HG02763 (cell line): ENCODE measurements around the gene THSD4.

ENCODE experiments used
- ATAC-seq: cut with Tn5 transposase; IDR thresholded peaks from one replicate; pipeline ENCODE4 v1.9.1; 2021; ENCODE audit warnings: mild to moderate bottlenecking, moderate library complexity; ENCODE audit not compliant: unreplicated experiment

THSD4 gene

DNA sequence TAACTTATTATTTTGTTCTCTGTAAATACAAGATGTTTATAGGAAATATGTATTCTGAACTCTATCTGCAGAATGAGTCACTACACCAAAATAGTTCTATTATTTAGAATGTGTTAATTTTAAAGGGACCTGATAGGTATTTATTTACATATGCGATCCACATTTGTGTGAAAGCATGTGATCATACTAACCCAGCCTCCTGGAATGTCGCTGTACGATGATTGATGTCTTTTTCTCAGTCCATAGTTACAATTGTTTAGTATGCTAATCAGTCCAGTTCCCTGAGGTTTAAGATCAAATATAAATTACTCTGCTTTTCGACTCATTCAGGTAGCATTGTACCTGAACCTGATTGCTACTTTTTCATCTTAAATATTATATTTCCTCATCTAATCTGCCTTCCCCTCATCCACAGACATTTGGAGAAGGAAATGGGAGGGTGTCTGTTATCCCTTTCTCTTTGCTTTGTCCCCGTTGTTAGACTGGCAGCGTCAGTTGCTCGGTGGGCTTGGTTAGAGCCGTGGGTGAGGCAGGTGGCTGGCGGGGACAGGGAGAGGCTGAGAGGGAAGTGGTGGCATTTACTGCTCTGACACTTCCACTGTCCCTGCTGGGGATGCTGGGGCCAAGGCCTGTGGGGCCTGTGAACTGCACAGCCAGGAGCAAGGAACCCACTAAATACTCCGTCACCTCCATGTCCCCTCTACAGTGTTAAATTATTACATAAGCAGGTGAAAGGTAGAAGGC, 667.3 kb downstream of the THSD4 start:
- no peak for ATAC-seq

DNA sequence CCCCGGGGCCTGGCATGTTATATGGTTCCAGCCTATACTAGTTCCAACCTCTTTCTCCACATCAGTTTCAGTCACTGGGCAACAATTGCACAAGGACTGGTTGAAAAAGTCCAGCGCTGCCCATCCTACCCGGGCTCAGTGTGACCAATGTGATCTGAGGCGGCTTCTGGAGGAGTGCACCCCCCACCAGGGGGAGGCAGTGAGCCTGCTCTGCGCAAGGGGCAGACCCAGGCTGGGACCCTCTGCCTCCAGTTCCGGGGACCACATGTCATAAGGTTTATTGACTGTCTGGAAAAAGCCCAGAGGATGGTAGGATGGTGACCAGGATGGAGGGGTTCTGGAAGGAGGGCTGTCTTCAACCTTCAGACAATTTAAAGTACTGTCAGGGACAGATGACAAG, 669.4 kb downstream of the THSD4 start:
- ATAC-seq: no peak

DNA sequence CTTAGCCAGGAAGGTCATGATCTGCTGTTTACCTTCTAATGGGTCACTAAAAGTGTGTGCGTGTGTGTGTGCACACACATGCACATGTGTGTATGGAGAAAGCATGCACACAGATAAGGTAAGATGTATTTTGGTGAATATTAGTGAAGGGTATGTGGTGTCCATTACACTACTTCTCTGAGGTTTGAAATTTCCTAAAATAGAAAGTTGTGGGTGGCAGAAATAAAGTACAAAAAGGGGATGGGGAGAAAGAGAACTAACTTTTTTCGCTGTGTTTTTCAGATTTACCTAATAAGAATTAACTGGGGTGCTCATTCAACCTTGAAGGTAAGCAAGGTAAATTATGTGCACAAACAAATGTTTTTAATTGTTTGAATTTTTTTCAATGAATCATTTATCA, 670.7 kb downstream of the THSD4 start:
- no peak for ATAC-seq

DNA sequence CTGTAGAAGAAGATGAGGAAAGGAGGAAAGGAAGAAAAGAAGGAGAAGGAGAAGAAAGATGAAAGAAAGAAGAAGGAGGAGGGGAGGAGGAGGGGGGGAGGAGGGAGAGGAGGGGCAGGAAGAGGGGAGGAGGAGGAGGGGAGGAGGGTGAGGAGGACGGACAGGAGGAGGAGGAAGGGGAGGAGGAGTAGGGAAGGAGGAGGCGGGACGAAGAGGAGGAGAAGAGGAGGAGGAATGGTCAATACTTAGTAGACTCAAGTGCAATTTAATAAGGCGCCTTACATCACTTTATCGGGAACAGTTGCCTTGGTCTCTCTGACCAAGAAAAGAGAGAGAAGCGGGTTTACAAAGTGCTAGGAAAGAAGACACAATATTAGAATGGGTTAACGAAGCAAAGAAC, 671.4 kb downstream of the THSD4 start:
- ATAC-seq: no peak

DNA sequence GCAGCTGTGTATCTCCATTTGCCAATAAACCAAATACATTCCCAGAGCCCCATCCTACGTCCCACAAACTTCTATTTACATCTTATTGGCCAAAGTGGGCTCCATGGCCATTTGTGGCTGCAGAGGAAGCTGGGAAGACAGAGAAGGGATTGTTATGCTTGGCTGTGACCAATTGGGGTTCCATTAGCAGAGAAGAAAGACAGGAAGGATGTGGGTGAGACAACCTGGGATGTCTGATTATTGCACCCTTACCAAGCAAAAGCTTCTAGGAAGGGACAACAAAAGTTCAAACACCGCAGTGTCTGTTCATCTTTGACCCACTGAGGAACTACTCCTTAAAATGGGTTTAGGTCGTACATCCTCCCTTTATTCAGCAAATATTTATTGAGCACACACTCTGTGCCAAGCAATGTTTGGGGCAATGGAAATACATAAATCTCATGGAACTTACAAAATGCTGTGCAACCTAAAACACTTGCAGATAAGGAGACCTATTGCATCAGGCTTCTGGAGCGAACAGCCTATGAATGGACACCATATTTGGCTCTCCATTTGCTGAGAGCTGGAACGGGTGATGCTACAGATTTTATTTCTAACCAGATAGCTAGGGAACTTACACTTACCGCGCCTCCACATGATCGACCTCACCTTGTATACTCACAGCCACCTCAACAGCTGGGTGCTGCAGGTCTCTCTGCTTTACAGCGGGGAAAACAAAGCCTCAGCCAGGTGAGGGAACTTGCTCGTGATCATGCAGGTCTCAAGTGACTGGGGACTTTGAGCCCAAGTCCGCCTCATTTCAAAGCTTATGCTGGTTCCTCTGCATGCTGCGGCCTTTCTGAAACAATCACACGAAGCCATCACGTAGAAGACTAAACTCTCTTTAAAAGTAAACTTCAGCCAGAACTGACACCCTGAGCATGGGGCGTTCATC, 673.6 kb downstream of the THSD4 start:
- no peak for ATAC-seq

DNA sequence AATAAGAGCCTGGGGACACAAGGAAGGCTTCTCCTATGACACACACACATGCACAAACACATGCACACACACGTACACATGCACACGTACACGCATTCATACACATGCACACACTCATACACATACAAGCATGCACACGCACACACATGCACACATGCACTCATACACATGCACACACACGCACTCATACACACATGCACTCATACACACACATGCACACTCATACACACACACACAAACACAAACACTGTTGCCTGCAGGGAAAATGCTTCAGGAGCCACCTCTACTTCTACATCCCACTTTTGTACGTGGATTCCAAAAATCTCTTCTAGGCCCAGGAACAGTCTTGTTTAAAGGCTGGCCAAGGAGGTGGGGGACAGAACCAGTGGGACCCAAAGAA, 674.3 kb downstream of the THSD4 start:
- ATAC-seq: no peak

DNA sequence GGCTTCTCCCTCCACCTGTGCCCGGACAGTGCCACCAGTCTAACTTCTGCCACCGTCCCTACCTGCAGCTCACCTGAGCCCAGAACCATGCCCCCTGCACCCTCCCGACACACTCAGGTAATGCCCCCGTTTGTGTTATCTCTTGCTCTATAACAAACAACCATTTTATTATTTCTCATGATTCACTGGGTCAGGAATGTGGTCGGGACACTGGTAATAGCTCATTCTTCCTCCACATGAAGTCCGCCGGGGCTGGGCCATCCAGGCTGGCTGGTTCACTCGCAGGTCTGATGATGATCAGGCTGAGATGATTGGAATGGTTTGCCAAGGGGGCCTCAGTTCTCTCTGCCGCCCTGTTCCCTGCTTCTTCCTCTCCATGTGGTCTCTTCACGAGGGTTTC, 674.8 kb downstream of the THSD4 start:
- no peak for ATAC-seq

DNA sequence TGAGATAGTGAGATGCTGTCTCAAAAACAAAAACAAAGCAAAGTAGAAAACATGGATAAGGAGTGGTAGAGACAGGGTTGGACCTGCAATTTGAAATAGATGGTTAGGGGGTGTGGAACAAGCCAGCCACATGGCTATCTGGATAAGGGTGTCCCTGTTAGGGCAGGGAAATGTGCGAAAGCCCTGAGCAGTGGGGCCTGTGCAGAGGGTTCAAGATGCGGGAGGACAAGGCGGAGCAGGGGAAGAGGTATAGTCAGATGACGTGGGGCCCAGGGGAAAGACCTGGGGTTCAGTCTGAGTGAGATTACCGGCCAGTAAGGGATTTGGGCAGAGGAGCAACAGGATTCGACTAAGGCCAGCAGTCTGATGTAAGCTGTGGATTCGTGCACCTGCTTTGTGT, 676.7 kb downstream of the THSD4 start:
- ATAC-seq: no peak

DNA sequence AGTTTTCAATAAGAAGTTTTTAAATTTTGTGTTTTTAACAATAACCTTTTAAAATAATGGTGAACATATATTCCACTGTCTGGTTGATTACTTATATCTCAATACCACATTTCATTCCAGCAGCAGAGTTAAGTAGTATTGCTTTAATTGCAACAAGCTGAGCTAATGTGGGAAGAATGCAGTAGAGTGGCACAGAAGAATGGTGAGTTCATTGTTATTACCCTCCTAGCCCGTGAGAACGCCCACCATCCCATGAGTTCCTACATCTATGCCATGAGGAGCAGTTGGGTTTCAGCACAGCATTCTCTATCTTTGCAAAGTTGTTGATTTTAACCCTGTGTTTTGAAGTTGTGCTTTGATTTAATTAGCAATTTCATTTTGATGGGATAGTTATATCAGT, 677.2 kb downstream of the THSD4 start:
- ATAC-seq: no peak

DNA sequence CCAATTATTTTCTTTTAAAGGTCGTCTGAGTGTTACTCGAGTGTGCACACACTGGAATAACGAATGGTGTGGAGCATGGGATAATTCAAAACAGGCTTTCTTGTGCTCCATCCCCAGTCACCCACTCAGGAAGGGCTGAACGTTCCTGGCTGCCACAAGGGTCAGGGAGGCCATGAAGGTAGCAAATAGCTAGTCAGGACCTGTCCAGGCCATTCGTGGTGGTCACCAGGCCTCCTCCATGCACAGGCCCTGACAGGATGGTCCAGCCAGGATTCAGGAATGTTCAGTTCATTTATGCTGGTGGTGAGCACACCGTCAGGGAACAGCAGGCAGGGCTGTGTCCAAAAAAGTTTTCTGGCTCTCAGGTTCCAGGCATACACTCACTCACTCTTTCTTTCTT, 683.4 kb downstream of the THSD4 start:
- no peak for ATAC-seq

DNA sequence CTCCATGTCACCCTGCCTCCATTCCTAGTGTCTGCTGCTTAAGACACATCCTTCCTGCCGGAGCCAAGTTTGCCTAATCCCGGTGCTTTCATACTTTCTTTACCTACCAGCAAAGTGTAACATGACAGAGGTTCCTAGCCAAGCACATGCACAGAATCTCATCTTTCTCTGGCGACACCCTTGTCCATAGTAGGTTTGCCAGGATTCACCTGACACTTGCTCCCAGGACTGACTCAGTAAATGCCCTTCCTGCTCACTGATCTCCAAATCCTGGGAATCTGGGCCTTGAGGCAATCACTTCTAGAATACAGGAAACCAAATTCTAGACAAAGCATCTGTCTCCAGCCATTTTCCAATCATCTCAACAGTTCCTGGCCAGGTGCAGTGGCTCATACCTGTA, 684.9 kb downstream of the THSD4 start:
- no peak for ATAC-seq

DNA sequence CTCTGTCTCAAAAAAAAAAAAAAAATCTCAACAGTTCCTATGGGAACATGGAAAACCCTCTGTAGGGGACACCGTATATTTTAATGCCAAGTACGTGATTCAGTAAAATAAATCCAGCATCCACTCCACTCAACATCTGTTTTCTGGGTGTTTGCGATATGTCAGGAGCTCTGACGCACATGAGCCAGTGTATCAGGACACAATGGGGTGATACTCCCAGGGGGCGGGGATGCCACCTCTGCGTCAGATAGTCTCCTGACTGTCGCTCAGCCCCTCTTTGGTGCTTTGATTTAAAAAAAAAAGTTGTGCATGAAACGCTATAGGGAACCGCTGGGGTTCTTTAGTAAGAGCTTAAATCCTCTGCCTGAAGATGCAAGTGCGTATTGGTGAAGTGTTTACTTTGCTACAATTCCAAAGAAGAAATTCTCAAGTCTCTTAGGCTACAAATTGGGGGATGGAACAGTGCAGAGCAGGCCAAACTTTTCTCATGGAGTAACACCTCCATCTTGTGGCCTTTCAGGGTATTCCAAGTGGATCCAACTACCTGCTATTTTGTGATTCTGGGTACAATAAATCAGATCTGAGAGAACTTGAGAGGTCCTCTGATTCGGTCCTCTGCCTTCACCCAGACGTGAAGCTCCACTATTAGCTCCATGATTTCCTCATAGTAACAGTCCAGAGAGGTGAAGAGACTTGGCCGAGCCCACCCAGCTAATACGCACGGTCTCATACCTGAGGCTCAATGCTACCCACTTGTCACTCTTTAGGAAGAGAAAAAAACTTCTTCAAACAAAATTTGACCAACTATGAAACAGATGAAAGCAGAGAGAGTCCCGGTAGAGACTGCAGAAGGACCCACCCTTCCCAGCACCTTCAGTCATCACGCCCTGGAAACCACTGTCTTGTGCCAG, 685.8 kb downstream of the THSD4 start:
- ATAC-seq: no peak

DNA sequence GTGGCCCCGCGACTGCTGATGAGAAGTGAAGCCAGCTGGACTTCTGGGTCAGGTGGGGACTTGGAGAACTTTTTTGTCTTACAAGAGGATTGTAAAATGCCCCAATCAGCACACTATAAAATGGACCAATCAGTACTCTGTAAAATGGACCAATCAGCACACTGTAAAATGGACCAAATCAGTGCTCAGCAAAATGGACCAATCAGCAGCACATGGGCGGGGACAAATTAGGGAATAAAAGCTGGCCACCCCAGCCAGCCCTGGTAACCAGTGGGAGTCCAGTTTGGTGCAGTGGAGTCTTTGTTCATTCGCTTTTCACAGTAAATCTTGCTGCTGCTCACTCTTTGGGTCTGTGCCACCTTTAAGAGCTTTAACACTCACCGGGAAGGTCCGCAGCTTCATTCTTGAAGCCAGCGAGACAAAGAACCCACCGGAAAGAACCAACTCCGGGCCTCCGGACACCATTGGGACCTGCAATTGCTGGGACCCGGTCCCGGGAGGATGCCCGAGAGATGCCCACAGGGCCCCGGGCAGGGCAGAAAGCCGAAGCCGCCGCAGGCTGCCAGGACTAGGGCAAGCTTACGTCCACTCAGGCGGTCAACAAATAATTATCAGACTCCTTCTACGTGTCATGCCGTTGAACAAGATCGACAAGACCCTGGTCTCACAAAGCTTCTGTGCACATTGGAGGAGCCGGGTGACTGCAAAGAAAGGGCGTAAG, 686.8 kb downstream of the THSD4 start:
- ATAC-seq: no peak

DNA sequence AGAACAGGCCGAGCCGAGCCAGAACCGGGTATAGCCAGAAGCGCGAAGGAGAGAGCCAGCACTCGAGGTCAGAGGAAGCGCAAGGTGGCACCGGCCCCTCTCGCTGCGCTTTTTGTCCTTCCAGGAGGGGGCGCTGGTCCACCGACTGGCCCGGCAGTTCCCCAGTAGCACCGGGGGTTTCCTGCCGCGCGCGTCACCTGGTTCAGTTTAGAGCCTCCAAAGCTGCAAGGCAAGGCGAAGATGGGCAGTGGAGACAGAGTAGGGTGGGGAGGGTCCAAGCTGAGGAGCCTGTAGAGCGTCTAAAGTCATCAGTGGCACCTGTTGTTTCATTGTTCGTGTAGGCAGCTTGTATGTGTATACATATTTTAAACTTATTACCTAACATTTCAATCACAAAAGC, 687.5 kb downstream of the THSD4 start:
- ATAC-seq: no peak

DNA sequence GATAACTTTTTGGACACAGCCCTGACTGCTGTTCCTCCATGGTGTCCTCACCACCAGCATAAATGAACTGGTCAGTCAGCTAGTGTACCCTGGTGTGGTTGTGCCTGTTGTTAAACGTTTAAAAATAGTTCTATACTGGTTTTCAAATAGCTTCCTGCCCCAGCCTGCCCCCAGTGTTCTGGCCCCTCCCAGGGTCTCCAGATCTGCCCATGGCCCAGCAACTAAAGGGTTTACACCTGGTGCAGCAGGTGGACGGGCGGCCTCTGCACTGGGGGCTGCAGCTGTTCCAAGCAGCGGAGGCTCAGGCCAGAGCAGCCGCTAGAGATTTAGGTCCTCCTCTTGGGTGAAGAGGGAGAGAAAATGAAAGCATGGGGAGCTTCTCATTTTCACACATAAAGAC, 689.0 kb downstream of the THSD4 start:
- ATAC-seq: no peak

DNA sequence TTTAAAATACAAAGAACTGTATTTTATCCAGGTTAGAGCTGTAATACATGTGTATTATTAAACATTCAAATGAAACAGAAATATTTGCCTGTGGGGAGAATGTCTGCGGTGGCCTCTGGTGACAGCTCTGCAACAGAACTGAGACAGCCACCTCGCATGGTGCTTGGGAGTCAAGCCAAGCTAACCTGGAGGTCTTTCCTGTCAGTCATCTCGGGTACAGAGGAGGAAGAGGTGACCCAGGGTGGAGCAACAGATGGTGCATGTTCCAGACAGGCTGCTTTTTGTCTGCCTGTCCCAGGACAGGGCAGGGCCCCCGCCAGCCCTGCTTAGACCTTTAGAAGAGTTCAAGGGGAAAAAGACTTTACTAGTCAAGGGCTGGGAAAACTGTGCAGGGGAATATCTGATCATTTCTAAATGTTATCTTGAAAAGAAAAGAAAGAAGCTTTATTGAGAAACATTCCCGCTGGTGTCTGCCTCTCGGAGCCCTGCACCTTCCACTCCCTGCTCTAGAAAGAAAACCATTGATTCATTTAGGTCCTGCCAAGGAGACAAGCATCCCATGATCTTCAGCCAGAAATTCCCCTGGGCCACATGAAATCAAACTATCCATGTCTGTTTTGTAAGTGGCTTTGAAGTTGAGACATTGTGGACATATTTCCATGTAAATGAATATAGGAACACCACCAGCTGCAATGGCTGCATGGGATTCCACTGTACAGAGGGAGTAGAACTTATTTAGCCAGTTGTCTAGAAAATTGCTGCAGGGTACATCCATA, 689.6 kb downstream of the THSD4 start:
- ATAC-seq: no peak

DNA sequence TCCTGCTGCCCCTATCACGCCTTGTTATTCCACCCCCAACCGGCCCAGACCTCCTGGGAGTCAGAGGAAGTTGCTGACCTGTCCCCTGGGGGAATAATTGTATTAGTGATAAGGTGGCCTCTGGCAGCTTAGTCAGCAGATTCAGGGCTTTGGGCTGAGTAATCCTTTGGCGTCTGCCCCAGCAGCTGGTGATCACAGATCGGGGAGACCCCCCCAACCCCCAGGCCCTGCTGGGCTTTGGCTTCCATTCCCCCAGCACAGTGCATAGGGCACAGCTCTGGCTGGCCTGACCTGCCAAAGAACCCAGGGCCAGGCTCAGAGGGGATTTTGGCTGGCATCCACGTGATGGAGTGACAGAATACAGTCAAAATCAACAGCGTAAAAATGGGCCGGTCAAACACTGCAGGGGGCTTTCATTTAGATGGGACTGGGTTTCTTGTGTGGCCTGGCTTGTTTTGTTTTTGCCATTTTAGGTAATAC, 691.2 kb downstream of the THSD4 start:
- ATAC-seq: no peak

DNA sequence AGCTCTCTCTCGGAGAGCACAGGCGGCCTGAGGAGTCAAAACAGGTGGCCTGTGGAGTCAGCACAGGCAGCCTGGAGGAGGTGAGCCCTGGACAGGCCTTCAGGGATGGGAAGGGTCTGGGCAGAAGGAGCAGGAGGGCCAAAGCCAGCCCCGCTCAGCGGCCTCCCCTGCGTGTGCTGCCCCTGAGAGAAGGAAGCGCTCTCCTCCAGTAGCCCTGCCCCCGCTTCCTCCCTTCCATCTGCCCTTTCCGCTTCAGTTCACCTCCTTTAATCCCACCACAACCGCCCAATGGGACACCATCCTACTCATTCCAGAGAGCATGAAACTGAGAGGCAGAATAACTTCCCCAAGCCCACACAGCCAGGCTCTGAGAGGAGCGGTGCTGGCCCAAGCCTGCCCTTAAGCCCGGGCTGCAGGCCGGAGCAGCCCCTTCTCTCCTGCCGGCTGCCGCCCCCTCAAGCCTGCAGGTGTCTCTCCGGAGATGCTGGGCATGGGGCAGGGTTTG, 691.9 kb downstream of the THSD4 start:
- no peak for ATAC-seq

DNA sequence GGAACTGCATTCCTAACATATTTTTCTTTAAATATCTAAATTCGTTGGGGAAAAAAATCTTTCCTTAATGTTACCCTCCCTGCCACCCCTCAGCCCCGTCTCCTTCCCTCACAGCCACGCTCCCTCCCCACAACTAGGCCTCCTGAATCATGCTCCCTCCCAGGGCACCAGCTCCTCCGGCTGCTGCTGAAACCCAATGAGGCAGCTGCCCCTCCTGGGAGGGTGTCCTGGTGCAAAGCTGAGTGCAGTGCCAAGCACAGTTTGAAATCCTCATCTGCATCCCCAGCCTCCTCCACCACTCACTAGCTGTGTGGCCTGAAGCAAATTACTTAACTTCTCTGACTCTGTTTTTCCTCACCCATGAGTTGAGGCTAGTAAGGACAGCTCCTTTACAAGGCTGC, 692.4 kb downstream of the THSD4 start:
- ATAC-seq: no peak
